Mammary epithelial cell (primary cell): ENCODE results near the gene ADD2.

Source experiments
- EZH2 ChIP-seq: IDR thresholded peaks from 2 replicates; pipeline ENCODE4 v1.6.1; 2012; ENCODE audit warnings: low read length, inconsistent platforms, borderline replicate concordance
- TF ChIP-seq, protein P1 (sequence below), 2 donors: IDR thresholded peaks in 1 of 2; conservative IDR thresholded peaks in 1 of 2; 2 replicates each; pipeline ENCODE4 v1.5.1; 2011 to 2012; ENCODE audit warnings: inconsistent platforms in 2 of 2, low read length in 2 of 2, mild to moderate bottlenecking in 2 of 2, control low read depth in 1 of 2, low read depth in 1 of 2; ENCODE audit not compliant: insufficient read depth in 1 of 2; ENCODE audit errors: extremely low read depth in 1 of 2

DNA sequence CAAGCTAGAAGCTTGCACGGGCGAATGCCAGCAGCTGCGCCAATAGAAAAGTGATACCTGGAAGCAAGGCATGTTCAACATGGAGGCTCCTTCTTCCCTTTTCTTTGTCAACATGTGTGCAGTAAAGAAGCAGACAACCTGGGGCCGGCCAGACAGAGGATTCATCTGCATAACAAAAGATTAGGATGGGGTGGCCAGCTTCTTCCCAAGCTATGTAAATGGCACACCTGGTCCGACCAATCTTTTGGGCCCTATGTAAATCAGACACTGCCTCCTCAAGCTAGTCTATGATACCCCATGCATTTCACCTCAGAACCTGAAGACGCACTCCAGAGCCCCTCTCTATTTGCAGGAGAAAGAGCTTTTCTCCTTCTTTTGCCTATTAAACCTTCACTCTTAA, 148.0 kb downstream of the ADD2 start:
- TF ChIP-seq, protein P1, sequence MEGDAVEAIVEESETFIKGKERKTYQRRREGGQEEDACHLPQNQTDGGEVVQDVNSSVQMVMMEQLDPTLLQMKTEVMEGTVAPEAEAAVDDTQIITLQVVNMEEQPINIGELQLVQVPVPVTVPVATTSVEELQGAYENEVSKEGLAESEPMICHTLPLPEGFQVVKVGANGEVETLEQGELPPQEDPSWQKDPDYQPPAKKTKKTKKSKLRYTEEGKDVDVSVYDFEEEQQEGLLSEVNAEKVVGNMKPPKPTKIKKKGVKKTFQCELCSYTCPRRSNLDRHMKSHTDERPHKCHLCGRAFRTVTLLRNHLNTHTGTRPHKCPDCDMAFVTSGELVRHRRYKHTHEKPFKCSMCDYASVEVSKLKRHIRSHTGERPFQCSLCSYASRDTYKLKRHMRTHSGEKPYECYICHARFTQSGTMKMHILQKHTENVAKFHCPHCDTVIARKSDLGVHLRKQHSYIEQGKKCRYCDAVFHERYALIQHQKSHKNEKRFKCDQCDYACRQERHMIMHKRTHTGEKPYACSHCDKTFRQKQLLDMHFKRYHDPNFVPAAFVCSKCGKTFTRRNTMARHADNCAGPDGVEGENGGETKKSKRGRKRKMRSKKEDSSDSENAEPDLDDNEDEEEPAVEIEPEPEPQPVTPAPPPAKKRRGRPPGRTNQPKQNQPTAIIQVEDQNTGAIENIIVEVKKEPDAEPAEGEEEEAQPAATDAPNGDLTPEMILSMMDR (conservative IDR thresholded peaks at IDR 0.05 in 1 of 2, IDR thresholded peaks at IDR 0.05 in 1 of 2; ENCODE audit: extremely low read depth in 1 of 2, insufficient read depth in 1 of 2, low read depth in 1 of 2, low read length in 2 of 2), result no peak
- no peak for TF ChIP-seq EZH2
